Skeletal muscle tissue (tissue), 4 donors: ENCODE measurements around the gene FREM2. TPM values are rescaled to one million over a fixed set of nuclear protein-coding genes. Genes with fewer than 3 reads are reported as not detected.

Source experiments
- H3K27ac ChIP-seq: one replicate; pipeline ENCODE4 v1.7.0; 2013; ENCODE audit warnings: mild to moderate bottlenecking, low read depth, low read length, inconsistent platforms
- H3K27me3 ChIP-seq, 3 donors: one replicate each; pipeline ENCODE4 v1.7.0; 2013; ENCODE audit warnings: low read length in 3 of 3; ENCODE audit not compliant: control insufficient read depth in 3 of 3, insufficient read depth in 3 of 3
- H3K36me3 ChIP-seq, 3 donors: one replicate each; pipeline ENCODE4 v1.7.0; 2013; ENCODE audit warnings: low read length in 3 of 3; ENCODE audit not compliant: control insufficient read depth in 3 of 3, insufficient read depth in 3 of 3
- H3K4me1 ChIP-seq, 3 donors: one replicate each; pipeline ENCODE4 v1.7.0; 2013; ENCODE audit warnings: low read length in 3 of 3, mild to moderate bottlenecking in 3 of 3; ENCODE audit not compliant: control insufficient read depth in 3 of 3, insufficient read depth in 3 of 3
- H3K4me3 ChIP-seq, 3 donors: one replicate each; pipeline ENCODE4 v1.7.0; 2013; ENCODE audit warnings: low read length in 3 of 3
- H3K9ac ChIP-seq, 3 donors: one replicate each; pipeline ENCODE4 v1.7.0; 2013; ENCODE audit warnings: low read length in 3 of 3, mild to moderate bottlenecking in 3 of 3, moderate library complexity in 2 of 3, low read depth in 1 of 3
- H3K9me3 ChIP-seq, 3 donors: one replicate each; pipeline ENCODE4 v1.7.0; 2013; ENCODE audit warnings: low read length in 3 of 3; ENCODE audit not compliant: control insufficient read depth in 3 of 3
- total RNA-seq: library from RNA; depleted of rRNA; stranded (reverse); fragments of >200 nt; gene quantifications from one replicate; pipeline ENCODE4 v1.2.3, GENCODE V29; 2014
- donor health status: Osteomylitis.

FREM2 gene
- total RNA-seq, 1 donor from 2014 or later, result 7.8 TPM

GRCh38 chr13:38743466-38743865 lies 56.6 kb downstream of the FREM2 start:
- H3K9me3 ChIP-seq, result no peaks in the 10 kb centered on the region
- no peak overlapping the region for H3K9ac ChIP-seq
- H3K36me3 ChIP-seq, result no peaks in the 10 kb centered on the region
- no peak overlapping the region for H3K4me3 ChIP-seq
- no peak overlapping the region for H3K27ac ChIP-seq
- no peaks in the 10 kb centered on the region for H3K4me1 ChIP-seq
- H3K27me3 ChIP-seq, result no peaks in the 10 kb centered on the region

DNA sequence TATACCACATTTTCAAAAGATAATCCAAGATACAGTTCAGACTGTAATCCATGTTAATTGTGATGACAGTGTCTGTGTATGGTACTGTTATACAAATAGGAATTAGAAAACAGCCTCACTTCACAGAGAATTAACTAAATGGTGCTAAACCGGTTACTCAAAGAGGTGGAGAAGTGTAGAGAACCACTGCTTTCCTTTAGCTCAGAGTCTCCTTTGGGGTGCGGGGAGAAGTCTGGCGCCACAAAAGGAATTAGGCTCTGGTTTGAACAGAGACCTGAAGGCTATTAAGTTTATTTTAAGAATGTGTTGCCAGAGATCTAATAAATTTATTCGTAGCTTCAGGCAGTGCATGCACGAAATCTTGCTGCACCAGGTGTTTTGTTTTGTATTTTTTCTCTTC lies 65.8 kb downstream of the FREM2 start:
- Histone ChIP-seq H3K4me3 (no peak overlapping the region), H3K4me1 (no peaks in the 10 kb centered on the region), H3K27me3 (no peaks in the 10 kb centered on the region), H3K36me3 (no peaks in the 10 kb centered on the region), H3K27ac (no peak overlapping the region), H3K9me3 (no peaks in the 10 kb centered on the region), H3K9ac (no peak overlapping the region)

DNA sequence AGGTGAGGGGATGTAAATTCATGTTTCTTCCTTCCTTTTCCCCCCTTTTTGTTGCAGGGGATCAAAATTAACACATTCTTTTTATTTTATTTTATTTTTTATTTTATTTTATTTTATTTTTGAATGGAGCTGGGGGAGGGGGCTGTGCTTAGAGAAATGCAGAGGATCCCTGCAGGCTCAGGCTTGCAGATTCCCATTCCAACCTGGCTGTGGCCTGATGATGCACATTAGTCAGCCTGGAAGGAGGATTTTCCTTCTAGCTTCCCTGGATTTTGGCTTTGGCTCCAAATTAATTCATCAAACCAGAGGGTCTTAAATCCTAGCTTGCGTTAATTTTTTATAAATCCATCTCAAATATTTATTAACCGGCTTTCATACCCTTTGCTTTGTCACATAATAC lies 67.0 kb downstream of the FREM2 start:
- H3K27me3 ChIP-seq, result no peaks in the 10 kb centered on the region
- no peaks in the 10 kb centered on the region for H3K9me3 ChIP-seq
- peaks cover 2 to 10% (median 5%) of the 10 kb centered on the region in 3 donors for H3K4me1 ChIP-seq
- no peaks in the 10 kb centered on the region for H3K36me3 ChIP-seq
- no peak overlapping the region for H3K4me3 ChIP-seq
- H3K27ac ChIP-seq, result no peak overlapping the region
- H3K9ac ChIP-seq, result no peak overlapping the region

DNA sequence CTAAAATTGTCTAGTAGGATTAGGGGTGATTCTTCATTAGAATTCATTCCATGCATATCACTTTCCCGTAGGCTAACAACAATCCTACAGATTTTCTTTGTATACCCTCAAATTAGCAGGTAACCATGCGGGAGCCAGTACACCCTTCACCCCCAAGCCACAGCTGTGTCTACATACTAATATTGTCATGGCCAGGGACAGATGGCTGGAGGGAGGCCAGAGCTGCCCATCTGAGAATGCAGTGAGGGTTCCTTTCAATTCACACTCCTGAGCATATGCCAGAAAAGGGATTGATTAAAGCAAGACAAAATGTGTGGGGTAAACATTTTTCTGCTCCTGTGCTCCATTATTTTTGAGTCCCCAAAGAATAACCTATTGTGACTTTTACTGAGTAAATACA lies 68.9 kb downstream of the FREM2 start:
- H3K27me3 ChIP-seq, result no peaks in the 10 kb centered on the region
- H3K4me1 ChIP-seq, result peaks cover 2 to 10% (median 5%) of the 10 kb centered on the region in 3 donors
- H3K36me3 ChIP-seq, result no peaks in the 10 kb centered on the region
- H3K4me3 ChIP-seq, result no peak overlapping the region
- no peak overlapping the region for H3K27ac ChIP-seq
- H3K9me3 ChIP-seq, result no peaks in the 10 kb centered on the region
- no peak overlapping the region for H3K9ac ChIP-seq

DNA sequence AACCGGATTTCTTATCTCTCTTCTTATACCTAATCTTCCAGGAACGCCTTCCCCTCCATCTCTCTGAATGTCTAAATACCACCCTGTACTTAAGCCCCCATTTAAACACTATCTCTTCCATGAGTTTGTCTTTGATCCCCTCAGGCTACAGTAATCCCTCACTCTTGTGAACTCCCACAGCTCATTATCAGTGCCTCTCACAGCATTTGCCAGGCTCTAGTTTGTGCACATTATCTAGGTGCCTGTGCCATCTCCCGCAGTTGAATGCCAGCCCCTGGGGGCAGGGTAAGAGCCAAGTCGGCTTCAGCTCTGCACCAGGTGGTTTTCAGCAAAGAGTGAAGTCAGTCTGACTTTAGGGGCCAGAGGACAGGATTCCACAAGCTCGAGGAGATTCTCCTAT lies 71.4 kb downstream of the FREM2 start:
- no peaks in the 10 kb centered on the region for H3K36me3 ChIP-seq
- H3K9me3 ChIP-seq, result no peaks in the 10 kb centered on the region
- no peak overlapping the region for H3K4me3 ChIP-seq
- H3K9ac ChIP-seq, result no peak overlapping the region
- H3K27me3 ChIP-seq, result no peaks in the 10 kb centered on the region
- H3K4me1 ChIP-seq, result peaks cover 2 to 10% (median 5%) of the 10 kb centered on the region in 3 donors
- no peak overlapping the region for H3K27ac ChIP-seq

GRCh38 chr13:38759390-38759789 lies 72.5 kb downstream of the FREM2 start:
- H3K27ac ChIP-seq, result no peak overlapping the region
- H3K9me3 ChIP-seq, result no peaks in the 10 kb centered on the region
- H3K9ac ChIP-seq, result no peak overlapping the region
- no peaks in the 10 kb centered on the region for H3K27me3 ChIP-seq
- H3K4me1 ChIP-seq, result peaks cover 2 to 10% (median 5%) of the 10 kb centered on the region in 3 donors
- no peaks in the 10 kb centered on the region for H3K36me3 ChIP-seq
- H3K4me3 ChIP-seq, result no peak overlapping the region

DNA sequence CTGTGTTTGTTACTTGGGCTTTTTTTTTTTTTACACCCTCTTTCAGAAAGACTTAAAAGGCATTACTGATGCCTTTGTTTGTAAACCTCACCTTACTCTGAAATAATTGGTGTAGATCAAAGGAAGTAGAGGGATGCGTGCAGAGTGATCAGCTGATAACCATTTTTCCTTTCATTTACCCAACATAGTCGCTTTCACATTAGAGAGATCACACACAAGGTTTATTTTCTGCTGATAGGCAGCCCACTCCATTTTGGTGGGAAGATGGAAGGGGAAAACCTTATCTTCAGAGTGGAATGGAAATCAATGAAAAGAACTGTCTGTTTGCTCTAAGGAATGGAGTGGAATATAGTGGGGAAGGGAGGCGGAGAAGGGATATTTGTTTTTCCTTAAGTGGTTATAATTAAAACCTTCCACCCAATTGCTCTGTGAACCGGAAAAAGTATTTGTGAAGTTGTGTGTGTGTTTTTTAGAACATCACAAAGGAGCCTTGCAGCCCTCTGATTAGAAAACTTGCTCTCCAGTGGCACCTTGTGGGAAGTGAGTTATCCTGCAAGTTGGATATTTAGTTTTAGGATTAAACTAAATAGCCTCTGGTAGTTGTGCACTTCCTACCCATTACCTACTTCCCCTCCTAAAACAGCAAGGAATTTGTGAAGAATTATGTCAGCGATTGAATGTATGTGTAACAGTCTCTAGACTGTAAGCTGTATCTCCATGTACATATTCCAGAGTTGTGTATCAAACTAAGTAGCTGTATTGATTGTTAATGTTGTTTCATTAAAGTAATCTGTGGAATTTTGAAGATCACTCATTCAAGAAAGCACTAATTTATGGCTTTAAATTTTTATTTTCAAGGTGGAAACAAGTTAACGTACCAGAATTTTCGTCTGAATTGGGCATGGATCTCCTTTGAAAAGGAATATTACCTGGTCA lies 76.8 kb downstream of the FREM2 start:
- Histone ChIP-seq H3K9me3 (no peaks in the 10 kb centered on the region), H3K36me3 (no peaks in the 10 kb centered on the region), H3K4me1 (peaks cover 0 to 1% (median 0%) of the 10 kb centered on the region in 3 donors), H3K9ac (no peak overlapping the region), H3K27me3 (no peaks in the 10 kb centered on the region), H3K4me3 (no peak overlapping the region), H3K27ac (no peak overlapping the region)

DNA sequence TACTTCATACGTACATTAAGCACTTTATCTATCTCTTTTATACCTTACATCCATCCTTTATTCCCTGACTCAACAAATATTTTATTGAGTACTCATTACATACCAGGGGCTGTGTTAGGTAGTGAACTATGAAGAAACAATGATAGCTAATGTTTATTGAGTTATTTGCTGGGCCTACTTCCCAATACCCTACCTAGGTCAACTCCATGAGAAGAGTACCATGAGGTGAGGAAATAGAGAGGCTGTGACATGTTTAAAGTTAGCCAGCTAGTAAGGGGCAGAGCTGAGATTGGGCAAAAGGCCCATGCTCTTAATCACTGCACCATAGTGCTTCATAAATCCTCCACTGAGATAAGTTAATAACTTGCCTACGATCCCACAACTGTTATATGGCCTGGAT lies 79.9 kb downstream of the FREM2 start:
- Histone ChIP-seq H3K4me3 (no peak overlapping the region), H3K4me1 (no peaks in the 10 kb centered on the region), H3K9ac (no peak overlapping the region), H3K27me3 (no peaks in the 10 kb centered on the region), H3K36me3 (no peaks in the 10 kb centered on the region), H3K27ac (no peak overlapping the region), H3K9me3 (no peaks in the 10 kb centered on the region)

DNA sequence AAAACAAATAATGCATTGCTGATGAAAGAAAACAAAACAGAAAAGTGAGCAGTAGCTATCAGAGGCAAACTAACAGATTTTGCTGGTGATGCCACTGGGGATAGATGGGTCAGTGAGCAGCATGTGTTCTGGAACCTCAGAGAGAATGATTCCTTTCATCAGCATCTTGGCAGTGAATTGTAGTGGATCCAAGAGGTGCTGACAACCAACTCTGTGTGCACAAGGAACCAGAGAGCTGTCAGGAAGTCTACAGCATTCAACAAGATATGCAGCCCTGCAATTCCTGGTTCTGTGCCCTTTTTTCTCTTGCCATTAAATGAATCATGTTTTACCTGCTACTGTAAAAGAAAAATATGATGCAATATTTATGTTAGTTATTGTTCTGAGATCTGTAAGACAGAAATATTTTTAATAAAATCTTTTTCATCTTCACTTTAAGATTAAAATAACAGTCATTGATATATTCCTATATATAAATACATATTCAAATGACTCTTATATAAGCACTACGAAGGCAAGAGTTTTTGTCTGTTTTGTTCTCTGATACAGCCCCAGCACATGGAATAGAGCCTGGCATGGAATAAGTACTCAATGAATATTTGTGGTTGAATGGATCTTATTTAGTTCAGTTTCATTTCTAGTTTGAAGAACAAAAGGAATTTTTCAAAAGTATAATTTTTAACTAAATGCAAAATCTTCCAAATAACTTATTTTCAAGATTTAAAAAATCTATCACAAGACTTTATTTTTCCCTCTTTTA lies 80.8 kb downstream of the FREM2 start:
- H3K36me3 ChIP-seq, result no peaks in the 10 kb centered on the region
- no peaks in the 10 kb centered on the region for H3K9me3 ChIP-seq
- H3K27ac ChIP-seq, result no peak overlapping the region
- H3K4me1 ChIP-seq, result no peaks in the 10 kb centered on the region
- no peak overlapping the region for H3K4me3 ChIP-seq
- no peaks in the 10 kb centered on the region for H3K27me3 ChIP-seq
- no peak overlapping the region for H3K9ac ChIP-seq

- no peaks in the 10 kb centered on the region for H3K9me3 ChIP-seq
- no peaks in the 10 kb centered on the region for H3K4me1 ChIP-seq
- H3K36me3 ChIP-seq, result no peaks in the 10 kb centered on the region
- H3K27ac ChIP-seq, result no peak overlapping the region
- no peak overlapping the region for H3K9ac ChIP-seq
- no peaks in the 10 kb centered on the region for H3K27me3 ChIP-seq
- H3K4me3 ChIP-seq, result no peak overlapping the region
These were observed 82.6 kb downstream of the FREM2 start for GRCh38 chr13:38769526-38769925.
